ENCODE measurements around the gene PRSS50. TPM values are rescaled to one million over a fixed set of nuclear protein-coding genes. Genes with fewer than 3 reads are reported as not detected.

The PRSS50 gene
- total RNA-seq, 3 donors from 2014 or later, result 0.16 TPM; not detected in 2

GRCh38 chr3:46692566-46692990, 25.1 kb downstream of the PRSS50 start:
- Histone ChIP-seq H3K9me3 (no peaks in the 10 kb centered on the region), H3K36me3 (ENCODE audit: low read depth) (no peaks in the 10 kb centered on the region), H3K4me1 (ENCODE audit: low read depth) (peaks cover 29% of the 10 kb centered on the region), H3K4me3 (peak overlapping the region; percentile 41)
- intact Hi-C loops (cut with DNase I, micrococcal nuclease), result no loop called here
- ATAC-seq (peak; percentile 81), DNase-seq (peak; percentile 91 to 94 (median 93))
- TF ChIP-seq, protein P1, sequence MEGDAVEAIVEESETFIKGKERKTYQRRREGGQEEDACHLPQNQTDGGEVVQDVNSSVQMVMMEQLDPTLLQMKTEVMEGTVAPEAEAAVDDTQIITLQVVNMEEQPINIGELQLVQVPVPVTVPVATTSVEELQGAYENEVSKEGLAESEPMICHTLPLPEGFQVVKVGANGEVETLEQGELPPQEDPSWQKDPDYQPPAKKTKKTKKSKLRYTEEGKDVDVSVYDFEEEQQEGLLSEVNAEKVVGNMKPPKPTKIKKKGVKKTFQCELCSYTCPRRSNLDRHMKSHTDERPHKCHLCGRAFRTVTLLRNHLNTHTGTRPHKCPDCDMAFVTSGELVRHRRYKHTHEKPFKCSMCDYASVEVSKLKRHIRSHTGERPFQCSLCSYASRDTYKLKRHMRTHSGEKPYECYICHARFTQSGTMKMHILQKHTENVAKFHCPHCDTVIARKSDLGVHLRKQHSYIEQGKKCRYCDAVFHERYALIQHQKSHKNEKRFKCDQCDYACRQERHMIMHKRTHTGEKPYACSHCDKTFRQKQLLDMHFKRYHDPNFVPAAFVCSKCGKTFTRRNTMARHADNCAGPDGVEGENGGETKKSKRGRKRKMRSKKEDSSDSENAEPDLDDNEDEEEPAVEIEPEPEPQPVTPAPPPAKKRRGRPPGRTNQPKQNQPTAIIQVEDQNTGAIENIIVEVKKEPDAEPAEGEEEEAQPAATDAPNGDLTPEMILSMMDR (IDR thresholded peaks at IDR 0.05), result no peak

GRCh38 chr3:46690798-46691197, 26.9 kb downstream of the PRSS50 start:
- Histone ChIP-seq H3K4me3 (no peak overlapping the region), H3K9me3 (no peaks in the 10 kb centered on the region), H3K36me3 (ENCODE audit: low read depth) (no peaks in the 10 kb centered on the region), H3K4me1 (ENCODE audit: low read depth) (peaks cover 29% of the 10 kb centered on the region)
- TF ChIP-seq, protein P1 (IDR thresholded peaks at IDR 0.05), result no peak
- peak; percentile 81 to 83 (median 81) for DNase-seq
- peak; percentile 63 for ATAC-seq
- intact Hi-C loops (cut with DNase I, micrococcal nuclease), result no loop called here

DNA sequence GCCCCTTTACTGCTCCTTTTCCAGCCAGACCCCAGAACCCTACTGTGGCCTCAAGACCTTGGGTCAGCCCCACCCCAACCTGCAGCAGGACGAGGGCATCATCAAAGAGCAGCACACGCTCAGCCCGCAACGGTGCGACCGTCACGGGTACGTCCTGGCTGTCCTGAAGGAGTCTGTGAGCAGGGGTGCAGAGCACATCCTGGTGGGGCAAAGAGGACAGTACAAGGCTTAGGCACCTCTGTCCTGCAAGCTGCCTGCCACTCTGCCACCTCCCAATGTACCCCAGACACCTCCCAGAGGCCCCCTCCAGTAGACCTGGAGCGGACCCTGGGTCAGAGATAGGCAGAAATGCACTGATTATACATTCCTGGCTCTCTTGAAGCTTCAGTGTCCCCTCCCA, 32.2 kb downstream of the PRSS50 start:
- Histone ChIP-seq H3K36me3 (ENCODE audit: low read depth) (no peaks in the 10 kb centered on the region), H3K4me3 (no peak overlapping the region), H3K4me1 (ENCODE audit: low read depth) (peaks cover 3% of the 10 kb centered on the region), H3K9me3 (no peaks in the 10 kb centered on the region)
- no peak for ATAC-seq
- DNase-seq, result no peak
- TF ChIP-seq, protein P1 (IDR thresholded peaks at IDR 0.05), result no peak
- intact Hi-C loops (cut with DNase I, micrococcal nuclease), result no loop called here

DNA sequence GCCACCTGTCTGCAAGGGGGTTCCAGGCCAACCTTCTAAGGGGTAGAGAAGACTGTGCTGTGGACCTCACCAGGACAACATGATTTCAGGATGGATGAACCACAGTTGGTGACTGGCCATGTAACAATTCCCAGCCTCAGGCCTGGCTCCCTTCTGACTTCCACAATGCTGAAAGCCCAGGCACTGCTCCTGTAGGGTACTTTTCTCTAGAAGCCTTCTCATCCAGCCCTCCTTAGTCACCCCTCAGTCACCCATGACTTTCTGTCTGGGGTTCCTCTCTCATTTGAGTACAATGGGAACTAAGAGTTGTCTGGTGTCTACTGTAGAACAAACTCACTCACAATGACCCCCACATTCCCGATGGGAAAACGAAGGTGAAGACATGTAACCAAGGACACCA, 32.8 kb downstream of the PRSS50 start:
- no peaks in the 10 kb centered on the region for H3K4me1 ChIP-seq (ENCODE audit: low read depth)
- intact Hi-C loops (cut with DNase I, micrococcal nuclease), result no loop called here
- H3K4me3 ChIP-seq, result no peak overlapping the region
- H3K9me3 ChIP-seq, result no peaks in the 10 kb centered on the region
- H3K36me3 ChIP-seq (ENCODE audit: low read depth), result no peaks in the 10 kb centered on the region
- no peak for DNase-seq
- TF ChIP-seq, protein P1 (IDR thresholded peaks at IDR 0.05), result no peak
- ATAC-seq, result no peak

- DNase-seq (no peak), ATAC-seq (no peak)
- Histone ChIP-seq H3K9me3 (no peaks in the 10 kb centered on the region), H3K4me3 (no peak overlapping the region), H3K4me1 (ENCODE audit: low read depth) (no peaks in the 10 kb centered on the region), H3K36me3 (ENCODE audit: low read depth) (no peaks in the 10 kb centered on the region)
- TF ChIP-seq, protein P1 (IDR thresholded peaks at IDR 0.05), result no peak
- intact Hi-C loops (cut with DNase I, micrococcal nuclease), result no loop called here
These were observed 34.7 kb downstream of the PRSS50 start for GRCh38 chr3:46682974-46683373.

Measured in mucosa of descending colon (tissue), 3 donors.